GM12878 (cell line): Measurements from ENCODE around the gene RBBP8NL.

Source experiments
- CEBPZ ChIP-seq: fragments of 150-350 bp; IDR thresholded peaks from 2 replicates; pipeline ENCODE4 v1.6.1; 2016; ENCODE audit warnings: low read depth, low read length
- CTCF ChIP-seq, 3 experiments: IDR thresholded peaks in 2 of 3; conservative IDR thresholded peaks in 1 of 3; 2 replicates each; pipeline ENCODE4 v1.5.1; 2011; ENCODE audit warnings: low read depth in 3 of 3, low read length in 3 of 3, mild to moderate bottlenecking in 3 of 3, control low read depth in 2 of 3, moderate library complexity in 2 of 3, inconsistent platforms in 1 of 3, mixed read lengths in 1 of 3; ENCODE audit not compliant: control insufficient read depth in 2 of 3, insufficient read depth in 1 of 3; ENCODE audit errors: extremely low read depth in 1 of 3
- EZH2 ChIP-seq: IDR thresholded peaks from 2 replicates; pipeline ENCODE4 v1.6.1; 2012; ENCODE audit warnings: low read depth, mild to moderate bottlenecking, control low read depth, inconsistent platforms, low read length, borderline replicate concordance; ENCODE audit not compliant: control insufficient read depth
- MAX ChIP-seq: IDR thresholded peaks from 2 replicates; pipeline ENCODE4 v1.6.1; 2012; ENCODE audit warnings: low read depth, low read length, improper control_type of control experiment
- POLR2AphosphoS5 ChIP-seq: IDR thresholded peaks from 2 replicates; pipeline ENCODE4 v1.6.1; 2011; ENCODE audit warnings: mild to moderate bottlenecking, low read length, inconsistent platforms
- RCOR1 ChIP-seq: conservative IDR thresholded peaks from 2 replicates; pipeline ENCODE4 v1.6.1; 2012; ENCODE audit warnings: low read depth, low read length, improper control_type of control experiment
- SMC3 ChIP-seq: IDR thresholded peaks from 2 replicates; pipeline ENCODE4 v1.6.1; 2011; ENCODE audit warnings: low read length, improper control_type of control experiment, borderline replicate concordance
- ZNF274 ChIP-seq: IDR thresholded peaks from one replicate; pipeline ENCODE4 v1.8.0; 2011; ENCODE audit not compliant: insufficient read length, insufficient read depth

- TF ChIP-seq CTCF (IDR thresholded peaks at IDR 0.05 in 2 of 3, conservative IDR thresholded peaks at IDR 0.05 in 1 of 3; ENCODE audit: control insufficient read depth in 2 of 3, extremely low read depth in 1 of 3, insufficient read depth in 1 of 3, low read depth in 3 of 3, low read length in 3 of 3) (no peak), MAX (no peak), ZNF274 (no peak), RCOR1 (no peak), POLR2AphosphoS5 (no peak), CEBPZ (no peak), SMC3 (no peak), EZH2 (no peak)
These were observed 14.7 kb upstream of the RBBP8NL start for GRCh38 chr20:62441987-62442539.
